Embryonic facial prominence (tissue), 1 donor: Measurements from ENCODE around the gene MVB12A.

Experiments
- DNase-seq: peaks from one replicate; pipeline ENCODE4 v3.0.0-alpha.2; 2016; ENCODE audit errors: extremely low spot score

MVB12A gene

GRCh38 chr19:17470068-17470841, 50.4 kb downstream of the MVB12A start, which contains the start of gene SLC27A1:
Gene SLC27A1, plus strand, starts transcription at chr19:17470524. Its CDS starts 17 bp downstream, at chr19:17470541.
- peak; percentile 97 for DNase-seq

- DNase-seq: no peak
Observed at GRCh38 chr19:17471410-17472125, 51.7 kb downstream of the MVB12A start.

GRCh38 chr19:17473041-17473440, 53.2 kb downstream of the MVB12A start:
- no peak for DNase-seq
